Endodermal cell (in vitro differentiated cells): ENCODE data around the gene PRKCB. TPM values are rescaled to one million over a fixed set of nuclear protein-coding genes. Genes with fewer than 3 reads are reported as not detected.

Source experiments
- DNase-seq: peaks from one replicate; pipeline ENCODE4 v3.0.0-alpha.2; 2017
- H3K27ac ChIP-seq: 2 replicates; pipeline ENCODE4 v1.5.1; 2013; ENCODE audit warnings: mild to moderate bottlenecking, low read depth, low read length, moderate library complexity
- H3K27me3 ChIP-seq: 2 replicates; pipeline ENCODE4 v1.6.1; 2013; ENCODE audit warnings: mild to moderate bottlenecking, low read length, moderate library complexity; ENCODE audit not compliant: insufficient read depth, control insufficient read depth, poor library complexity, severe bottlenecking
- H3K36me3 ChIP-seq: 2 replicates; pipeline ENCODE4 v1.7.0; 2013; ENCODE audit warnings: mild to moderate bottlenecking, low read length, moderate library complexity; ENCODE audit not compliant: control insufficient read depth, insufficient read depth
- H3K4me1 ChIP-seq: one replicate; pipeline ENCODE4 v1.7.0; 2013; ENCODE audit warnings: low read length; ENCODE audit not compliant: control insufficient read depth, insufficient read depth
- H3K4me3 ChIP-seq: 2 replicates; pipeline ENCODE4 v1.5.1; 2013; ENCODE audit warnings: mild to moderate bottlenecking, low read length, moderate library complexity
- H3K9ac ChIP-seq: 2 replicates; pipeline ENCODE4 v1.6.1; 2013; ENCODE audit warnings: mild to moderate bottlenecking, low read length, moderate library complexity; ENCODE audit not compliant: poor library complexity, severe bottlenecking; ENCODE audit errors: extremely low read depth
- H3K9me3 ChIP-seq: 2 replicates; pipeline ENCODE4 v1.6.1; 2013; ENCODE audit warnings: mild to moderate bottlenecking, low read length, moderate library complexity; ENCODE audit not compliant: control insufficient read depth
- H3K27ac Mint-ChIP-seq: 2 replicates; pipeline ENCODE4 v1.8.0; 2020; ENCODE audit warnings: mixed read lengths
- H3K27me3 Mint-ChIP-seq: 2 replicates; pipeline ENCODE4 v1.8.0; 2021; ENCODE audit warnings: mild to moderate bottlenecking, mixed read lengths; ENCODE audit not compliant: insufficient read depth
- H3K36me3 Mint-ChIP-seq: 2 replicates; pipeline ENCODE4 v1.8.0; 2020; ENCODE audit warnings: low read depth, mixed read lengths
- H3K4me1 Mint-ChIP-seq: 2 replicates; pipeline ENCODE4 v1.8.0; 2020; ENCODE audit warnings: mixed read lengths
- H3K4me3 Mint-ChIP-seq: 2 replicates; pipeline ENCODE4 v1.8.0; 2020; ENCODE audit warnings: mild to moderate bottlenecking, moderate library complexity, mixed read lengths
- H3K9me3 Mint-ChIP-seq: 2 replicates; pipeline ENCODE4 v1.8.0; 2020; ENCODE audit warnings: mild to moderate bottlenecking, mixed read lengths
- WGBS, 2 experiments: methylation state at CpG; one replicate each; pipeline versions ENCODE4 v1.1.5 to v1.1.7; 2013; ENCODE audit warnings: missing lambda C conversion rate in 2 of 2, mixed read lengths in 1 of 2; ENCODE audit not compliant: insufficient coverage in 1 of 2, insufficient read length in 1 of 2; 5-methylcytosine and 5-hydroxymethylcytosine counted together
- total RNA-seq, 2 donors: library from RNA; stranded (reverse); fragmentation: NEBNext Ultra II Directional in 1 of 2; extraction: Animal tissue kit (Norgen Biotek cat#: 25700) in 1 of 2; gene quantifications; 2 replicates in 1 of 2; 3 replicates in 1 of 2; pipeline ENCODE4 v1.2.1, GENCODE V29; 2021
- TF ChIP-seq, protein P1 (sequence below): fragments of 200-600 bp; sonication (generic); conservative IDR thresholded peaks from 2 replicates; pipeline ENCODE4 v1.5.0; 2021; ENCODE audit warnings: antibody characterized with exemption, mild to moderate bottlenecking

PRKCB gene
- total RNA-seq, 2 donors from 2014 or later = 0.38 to 1.1 TPM

DNA sequence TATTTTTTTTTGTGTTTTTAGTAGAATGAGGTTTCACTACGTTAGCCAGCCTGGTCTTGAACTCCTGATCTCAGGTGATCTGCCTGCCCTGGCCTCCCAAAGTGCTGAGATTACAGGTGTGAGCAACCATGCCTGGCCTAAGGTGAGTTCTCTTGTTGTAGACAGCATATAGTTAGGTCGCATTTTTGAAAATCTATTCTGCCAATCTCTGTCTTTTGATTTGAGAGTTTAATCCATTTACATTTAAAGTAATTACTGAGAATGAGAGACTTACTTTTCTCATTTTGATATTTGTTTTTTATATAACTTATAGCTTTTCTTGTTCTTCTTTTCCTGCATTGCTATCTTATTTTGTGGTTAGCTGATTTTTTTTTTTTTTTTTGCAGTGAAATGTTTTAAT, 6.3 kb upstream of the PRKCB start:
- Histone ChIP-seq H3K4me1 (no peaks in the 10 kb centered on the region), H3K27me3 (peaks cover 30% of the 10 kb centered on the region), H3K36me3 (no peaks in the 10 kb centered on the region), H3K9ac (no peak overlapping the region), H3K9me3 (peaks cover 13% of the 10 kb centered on the region), H3K4me3 (no peak overlapping the region), H3K27ac (no peak overlapping the region)
- TF ChIP-seq, protein P1, sequence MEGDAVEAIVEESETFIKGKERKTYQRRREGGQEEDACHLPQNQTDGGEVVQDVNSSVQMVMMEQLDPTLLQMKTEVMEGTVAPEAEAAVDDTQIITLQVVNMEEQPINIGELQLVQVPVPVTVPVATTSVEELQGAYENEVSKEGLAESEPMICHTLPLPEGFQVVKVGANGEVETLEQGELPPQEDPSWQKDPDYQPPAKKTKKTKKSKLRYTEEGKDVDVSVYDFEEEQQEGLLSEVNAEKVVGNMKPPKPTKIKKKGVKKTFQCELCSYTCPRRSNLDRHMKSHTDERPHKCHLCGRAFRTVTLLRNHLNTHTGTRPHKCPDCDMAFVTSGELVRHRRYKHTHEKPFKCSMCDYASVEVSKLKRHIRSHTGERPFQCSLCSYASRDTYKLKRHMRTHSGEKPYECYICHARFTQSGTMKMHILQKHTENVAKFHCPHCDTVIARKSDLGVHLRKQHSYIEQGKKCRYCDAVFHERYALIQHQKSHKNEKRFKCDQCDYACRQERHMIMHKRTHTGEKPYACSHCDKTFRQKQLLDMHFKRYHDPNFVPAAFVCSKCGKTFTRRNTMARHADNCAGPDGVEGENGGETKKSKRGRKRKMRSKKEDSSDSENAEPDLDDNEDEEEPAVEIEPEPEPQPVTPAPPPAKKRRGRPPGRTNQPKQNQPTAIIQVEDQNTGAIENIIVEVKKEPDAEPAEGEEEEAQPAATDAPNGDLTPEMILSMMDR = no peak
- H3K4me3 Mint-ChIP-seq = no peak overlapping the region
- 87% methylated on average over 2 of the region's 2 CpGs; no CpG with 5 or more reads in 1 of the 2 experiments for WGBS, 2 experiments
- no peaks in the 10 kb centered on the region for H3K36me3 Mint-ChIP-seq
- H3K27ac Mint-ChIP-seq = no peak overlapping the region
- H3K27me3 Mint-ChIP-seq = peaks cover 89% of the 10 kb centered on the region
- H3K4me1 Mint-ChIP-seq = no peaks in the 10 kb centered on the region
- DNase-seq = no peak
- peaks cover 24% of the 10 kb centered on the region for H3K9me3 Mint-ChIP-seq

DNA sequence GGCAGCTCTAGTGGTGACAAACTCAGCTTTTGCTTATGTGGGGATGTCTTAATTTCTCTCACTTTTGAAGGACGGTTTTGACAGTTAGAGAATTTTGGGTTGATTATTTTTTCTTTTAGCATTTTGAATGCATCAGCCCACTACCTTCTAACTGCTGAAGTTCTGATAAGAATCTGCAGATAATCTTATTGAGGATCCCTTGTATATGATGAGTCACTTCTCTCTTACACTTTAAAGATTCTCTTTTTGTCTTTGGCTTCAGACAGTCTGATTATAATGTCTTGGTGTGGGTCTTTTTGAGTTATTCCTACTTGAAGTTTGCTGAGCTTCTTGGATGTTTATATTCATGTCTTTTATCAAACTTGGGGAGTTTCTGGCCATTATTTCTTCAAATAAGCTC, 5.5 kb upstream of the PRKCB start:
- H3K4me1 ChIP-seq = no peaks in the 10 kb centered on the region
- H3K27me3 Mint-ChIP-seq = peaks cover 89% of the 10 kb centered on the region
- H3K27ac ChIP-seq = no peak overlapping the region
- H3K9me3 ChIP-seq = peaks cover 13% of the 10 kb centered on the region
- no peak overlapping the region for H3K4me3 Mint-ChIP-seq
- H3K27ac Mint-ChIP-seq = no peak overlapping the region
- H3K36me3 Mint-ChIP-seq = no peaks in the 10 kb centered on the region
- no peak overlapping the region for H3K9ac ChIP-seq
- no peaks in the 10 kb centered on the region for H3K4me1 Mint-ChIP-seq
- H3K9me3 Mint-ChIP-seq = peaks cover 21% of the 10 kb centered on the region
- TF ChIP-seq, protein P1 = no peak
- no peak for DNase-seq
- H3K36me3 ChIP-seq = no peaks in the 10 kb centered on the region
- H3K4me3 ChIP-seq = no peak overlapping the region
- 0% methylated on average over 1 of the region's 1 CpG; no CpG with 5 or more reads in 1 of the 2 experiments for WGBS, 2 experiments
- H3K27me3 ChIP-seq = peaks cover 38% of the 10 kb centered on the region

DNA sequence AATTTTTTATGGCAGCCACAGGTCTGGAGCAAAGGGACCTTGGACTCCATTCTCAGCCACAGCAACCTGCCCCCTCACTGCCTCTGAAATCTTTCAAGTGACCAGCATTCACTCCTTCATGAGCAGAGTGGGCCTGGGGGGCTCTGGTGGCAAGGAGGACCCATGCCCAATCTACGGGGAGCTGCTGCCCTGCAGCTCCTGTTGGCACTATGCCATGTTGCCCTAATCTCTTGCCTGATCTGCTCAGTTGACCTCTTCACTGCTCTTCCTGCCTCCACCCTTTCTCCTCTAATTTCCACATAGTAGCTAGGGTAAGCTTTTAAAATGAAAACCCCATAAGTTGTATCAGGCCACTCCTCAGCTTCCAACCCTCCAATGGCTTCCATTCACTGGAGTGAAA, 2.9 kb upstream of the PRKCB start:
- TF ChIP-seq, protein P1 = no peak
- Mint-ChIP-seq H3K4me3 (no peak overlapping the region), H3K9me3 (peaks cover 21% of the 10 kb centered on the region), H3K4me1 (peaks cover 4% of the 10 kb centered on the region), H3K27me3 (peaks cover 90% of the 10 kb centered on the region), H3K36me3 (no peaks in the 10 kb centered on the region), H3K27ac (no peak overlapping the region)
- H3K27ac ChIP-seq = no peak overlapping the region
- DNase-seq = no peak
- H3K27me3 ChIP-seq = peaks cover 48% of the 10 kb centered on the region
- no peak overlapping the region for H3K4me3 ChIP-seq
- H3K4me1 ChIP-seq = no peaks in the 10 kb centered on the region
- peaks cover 13% of the 10 kb centered on the region for H3K9me3 ChIP-seq
- no peaks in the 10 kb centered on the region for H3K36me3 ChIP-seq
- no peak overlapping the region for H3K9ac ChIP-seq
- WGBS, 2 experiments = 87 to 100% methylated on average over 1 of the region's 1 CpG
